Measurements from ENCODE around the gene KIAA0513. TPM values are rescaled to one million over a fixed set of nuclear protein-coding genes. Genes with fewer than 3 reads are reported as not detected.
"Not testable (repeated sequence)": the region's sequence is repeated elsewhere in the genome, so short reads cannot be mapped to it uniquely, and the experiment has no call there.

The KIAA0513 gene
- total RNA-seq, 4 donors from 2014 or later, result 6.9 to 13.8 (median 8.1) TPM

GRCh38 chr16:85031451-85031850, 3.9 kb downstream of the KIAA0513 start:
- Histone ChIP-seq H3K9me3 (no peaks in the 10 kb centered on the region), H3K4me1 (peaks cover 0 to 27% (median 16%) of the 10 kb centered on the region in 4 donors), H3K36me3 (peaks cover 0 to 12% (median 0%) of the 10 kb centered on the region in 3 donors), H3K27me3 (no peaks in the 10 kb centered on the region), H3K27ac (no peak overlapping the region), H3K4me3 (no peak overlapping the region)
- TF ChIP-seq CTCF (IDR thresholded peaks at IDR 0.05) (no peak), POLR2A (IDR thresholded peaks at IDR 0.05) (no peak), EP300 (IDR thresholded peaks at IDR 0.05) (no peak)
- DNase-seq (ENCODE audit: low spot score in 2 of 2), result no peak
- WGBS, 2 donors, result 79 to 87% methylated on average over 5 of the region's 5 CpGs

GRCh38 chr16:85032187-85032586, 4.6 kb downstream of the KIAA0513 start:
- H3K27ac ChIP-seq, result not testable (repeated sequence)
- H3K4me1 ChIP-seq, result peaks cover 0 to 20% (median 15%) of the 10 kb centered on the region in 4 donors
- peaks cover 0 to 12% (median 0%) of the 10 kb centered on the region in 3 donors for H3K36me3 ChIP-seq

GRCh38 chr16:85033171-85033570, 5.6 kb downstream of the KIAA0513 start:
- WGBS, 2 donors, result 77 to 80% methylated on average over 17 of the region's 17 CpGs
- no peaks in the 10 kb centered on the region for H3K27me3 ChIP-seq
- H3K9me3 ChIP-seq, result no peaks in the 10 kb centered on the region
- TF ChIP-seq POLR2A (IDR thresholded peaks at IDR 0.05) (no peak), CTCF (IDR thresholded peaks at IDR 0.05) (no peak)
- H3K27ac ChIP-seq, result no peak overlapping the region
- no peak for DNase-seq (ENCODE audit: low spot score in 2 of 2)
- peaks cover 0 to 17% (median 13%) of the 10 kb centered on the region in 4 donors for H3K4me1 ChIP-seq
- no peak overlapping the region for H3K4me3 ChIP-seq
- H3K36me3 ChIP-seq, result peaks cover 0 to 12% (median 0%) of the 10 kb centered on the region in 3 donors

More at GRCh38 chr16:85032187-85032586, 4.6 kb downstream of the KIAA0513 start:
- not testable (repeated sequence) for H3K4me3 ChIP-seq; H3K27me3 ChIP-seq; H3K9me3 ChIP-seq; DNase-seq (ENCODE audit: low spot score in 2 of 2)
- 96 to 97% methylated on average over 4 of the region's 4 CpGs for WGBS, 2 donors

GRCh38 chr16:85034591-85035433, 7.2 kb downstream of the KIAA0513 start:
- Histone ChIP-seq H3K4me3 (no peak overlapping the region), H3K27ac (no peak overlapping the region), H3K27me3 (no peaks in the 10 kb centered on the region), H3K9me3 (no peaks in the 10 kb centered on the region), H3K4me1 (peaks cover 0 to under 1% (median 0%) of the 10 kb centered on the region in 4 donors), H3K36me3 (peaks cover 0 to 12% (median 0%) of the 10 kb centered on the region in 3 donors)
- DNase-seq (ENCODE audit: low spot score in 2 of 2), result no peak
- WGBS, 2 donors, result 84 to 87% methylated on average over 18 of the region's 18 CpGs
- TF ChIP-seq POLR2A (IDR thresholded peaks at IDR 0.05), result no peak
- TF ChIP-seq EP300 (IDR thresholded peaks at IDR 0.05), result no peak
- TF ChIP-seq CTCF (IDR thresholded peaks at IDR 0.05), result no peak

GRCh38 chr16:85036236-85037049, 8.8 kb downstream of the KIAA0513 start:
- TF ChIP-seq POLR2A (IDR thresholded peaks at IDR 0.05), result no peak
- no peak for TF ChIP-seq CTCF (IDR thresholded peaks at IDR 0.05)
- TF ChIP-seq EP300 (IDR thresholded peaks at IDR 0.05), result no peak
- no peak overlapping the region for H3K27ac ChIP-seq
- no peaks in the 10 kb centered on the region for H3K4me1 ChIP-seq
- peaks cover 0 to 10% (median 0%) of the 10 kb centered on the region in 3 donors for H3K36me3 ChIP-seq
- no peaks in the 10 kb centered on the region for H3K27me3 ChIP-seq
- no peak overlapping the region for H3K4me3 ChIP-seq
- no peak for DNase-seq (ENCODE audit: low spot score in 2 of 2)
- H3K9me3 ChIP-seq, result no peaks in the 10 kb centered on the region
- WGBS, 2 donors, result 74 to 82% methylated on average over 15 of the region's 15 CpGs

Data from tibial nerve (tissue), 4 donors.